ENCODE measurements around the gene TMCC3.

DNA sequence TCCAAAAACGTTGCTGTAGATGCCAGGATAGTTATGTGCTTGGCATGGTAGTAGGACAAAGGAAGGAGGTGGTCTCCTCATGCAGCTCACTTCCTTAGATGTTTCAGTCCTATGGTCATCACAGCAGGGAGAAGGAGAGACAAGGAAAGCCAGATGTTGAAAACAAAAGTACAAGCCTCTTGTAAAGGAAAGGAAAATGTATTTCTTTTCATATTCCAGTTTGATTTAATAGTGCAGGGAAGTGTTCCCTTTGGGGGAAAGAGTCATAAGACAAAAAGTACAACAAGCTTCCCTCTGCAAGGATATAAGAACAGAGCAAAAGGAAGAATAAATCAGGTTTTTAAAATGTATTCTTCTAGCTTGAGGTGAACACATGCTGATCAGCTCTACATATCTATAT, 8.6 kb upstream of the TMCC3 start:
- TF ChIP-seq FOXK2 (IDR thresholded peaks at IDR 0.05): no peak
- no peak for TF ChIP-seq ZNF362 (CRISPR knock-in tag; IDR thresholded peaks at IDR 0.05; ENCODE audit: borderline replicate concordance)
